Nephron progenitor cell (in vitro differentiated cells): ENCODE results near the gene GPC5.

Experiments used
- DNase-seq: peaks from one replicate; pipeline ENCODE4 v3.0.0; 2021
- H3K27ac Mint-ChIP-seq: 2 replicates; pipeline ENCODE4 v1.8.0; 2021; ENCODE audit warnings: mild to moderate bottlenecking, moderate library complexity, mixed read lengths
- H3K27me3 Mint-ChIP-seq: 2 replicates; pipeline ENCODE4 v1.8.0; 2021; ENCODE audit warnings: mild to moderate bottlenecking, low read depth, mixed read lengths; ENCODE audit not compliant: poor library complexity
- H3K36me3 Mint-ChIP-seq: 2 replicates; pipeline ENCODE4 v1.8.0; 2021; ENCODE audit warnings: low read depth, mixed read lengths
- H3K4me1 Mint-ChIP-seq: 2 replicates; pipeline ENCODE4 v1.8.0; 2021; ENCODE audit warnings: mixed read lengths
- H3K4me3 Mint-ChIP-seq: 2 replicates; pipeline ENCODE4 v1.8.0; 2021; ENCODE audit warnings: mild to moderate bottlenecking, moderate library complexity, mixed read lengths
- H3K9me3 Mint-ChIP-seq: 2 replicates; pipeline ENCODE4 v1.8.0; 2021; ENCODE audit warnings: mild to moderate bottlenecking, moderate library complexity, mixed read lengths
- TF ChIP-seq, protein P1 (sequence below): fragments of 200-600 bp; sonication (generic); IDR thresholded peaks from 2 replicates; pipeline ENCODE4 v1.5.0; 2021; ENCODE audit warnings: antibody characterized with exemption

The GPC5 gene

DNA sequence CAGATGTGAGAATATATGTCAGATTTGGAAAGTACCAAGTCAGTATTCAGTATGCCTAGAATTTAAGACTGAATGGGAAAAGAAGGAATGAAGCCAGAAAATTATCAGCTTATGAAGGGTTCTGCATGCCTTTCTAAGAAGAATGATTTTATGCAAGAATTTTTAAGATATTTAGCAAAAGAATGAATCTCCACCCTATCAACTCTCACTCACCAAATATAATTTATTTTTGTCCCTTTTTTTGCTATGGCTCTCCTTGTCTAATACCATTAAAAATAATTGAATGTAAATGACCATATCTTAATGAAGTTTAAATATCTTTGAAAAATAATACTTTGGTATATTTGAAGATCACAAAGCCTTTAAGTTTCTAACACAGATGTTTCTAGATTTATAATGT, 1215.5 kb downstream of the GPC5 start:
- Mint-ChIP-seq H3K4me3 (no peak overlapping the region), H3K9me3 (no peaks in the 10 kb centered on the region), H3K36me3 (no peaks in the 10 kb centered on the region), H3K4me1 (no peaks in the 10 kb centered on the region), H3K27me3 (no peaks in the 10 kb centered on the region), H3K27ac (no peak overlapping the region)
- DNase-seq, result no peak
- TF ChIP-seq, protein P1, sequence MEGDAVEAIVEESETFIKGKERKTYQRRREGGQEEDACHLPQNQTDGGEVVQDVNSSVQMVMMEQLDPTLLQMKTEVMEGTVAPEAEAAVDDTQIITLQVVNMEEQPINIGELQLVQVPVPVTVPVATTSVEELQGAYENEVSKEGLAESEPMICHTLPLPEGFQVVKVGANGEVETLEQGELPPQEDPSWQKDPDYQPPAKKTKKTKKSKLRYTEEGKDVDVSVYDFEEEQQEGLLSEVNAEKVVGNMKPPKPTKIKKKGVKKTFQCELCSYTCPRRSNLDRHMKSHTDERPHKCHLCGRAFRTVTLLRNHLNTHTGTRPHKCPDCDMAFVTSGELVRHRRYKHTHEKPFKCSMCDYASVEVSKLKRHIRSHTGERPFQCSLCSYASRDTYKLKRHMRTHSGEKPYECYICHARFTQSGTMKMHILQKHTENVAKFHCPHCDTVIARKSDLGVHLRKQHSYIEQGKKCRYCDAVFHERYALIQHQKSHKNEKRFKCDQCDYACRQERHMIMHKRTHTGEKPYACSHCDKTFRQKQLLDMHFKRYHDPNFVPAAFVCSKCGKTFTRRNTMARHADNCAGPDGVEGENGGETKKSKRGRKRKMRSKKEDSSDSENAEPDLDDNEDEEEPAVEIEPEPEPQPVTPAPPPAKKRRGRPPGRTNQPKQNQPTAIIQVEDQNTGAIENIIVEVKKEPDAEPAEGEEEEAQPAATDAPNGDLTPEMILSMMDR, result no peak

DNA sequence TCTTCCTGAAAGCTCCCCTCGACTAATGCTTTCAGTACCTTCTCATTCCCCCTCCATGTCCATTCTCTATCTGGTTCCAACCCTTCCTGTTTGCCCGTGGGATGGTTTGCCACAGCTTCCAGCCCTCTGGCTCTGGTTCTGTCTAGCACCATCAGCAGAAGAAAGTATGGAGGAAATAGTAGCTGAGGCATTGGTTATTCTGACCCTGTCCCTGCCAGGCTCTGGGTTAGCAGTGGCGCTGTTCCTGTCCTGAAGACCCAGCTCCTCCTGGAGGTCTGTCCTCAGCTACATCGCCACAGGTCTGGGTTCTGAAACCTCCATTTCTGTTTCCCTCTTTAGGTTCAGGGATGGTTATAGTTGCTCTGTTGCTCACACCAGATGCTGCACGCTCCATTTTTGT, 1223.6 kb downstream of the GPC5 start:
- Mint-ChIP-seq H3K9me3 (no peaks in the 10 kb centered on the region), H3K4me3 (no peak overlapping the region), H3K27me3 (peaks cover 4% of the 10 kb centered on the region), H3K4me1 (no peaks in the 10 kb centered on the region), H3K36me3 (no peaks in the 10 kb centered on the region), H3K27ac (no peak overlapping the region)
- no peak for DNase-seq
- TF ChIP-seq, protein P1, result no peak

DNA sequence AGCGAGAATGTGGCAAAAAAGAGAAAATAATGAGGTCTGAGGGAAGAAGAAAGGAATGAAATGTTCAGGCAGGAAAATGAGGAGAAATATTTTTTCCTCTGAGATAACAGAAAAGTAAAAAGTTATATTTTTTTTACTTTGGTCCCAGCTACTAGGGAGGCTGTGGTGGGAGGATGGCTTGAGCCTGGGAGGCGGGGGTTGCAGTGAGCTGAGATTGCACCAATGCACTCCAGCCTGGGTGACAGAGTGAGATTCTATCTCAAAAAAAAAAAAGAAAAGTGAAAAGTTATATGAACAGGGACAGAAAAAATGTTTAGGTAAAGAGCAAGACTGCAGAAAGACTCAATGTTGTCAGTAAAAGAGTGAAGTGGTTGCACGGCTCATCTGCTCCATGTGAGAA, 1224.5 kb downstream of the GPC5 start:
- Mint-ChIP-seq H3K4me3 (no peak overlapping the region), H3K36me3 (no peaks in the 10 kb centered on the region), H3K9me3 (no peaks in the 10 kb centered on the region), H3K4me1 (no peaks in the 10 kb centered on the region), H3K27ac (no peak overlapping the region), H3K27me3 (peaks cover 4% of the 10 kb centered on the region)
- TF ChIP-seq, protein P1, result no peak
- DNase-seq, result no peak

DNA sequence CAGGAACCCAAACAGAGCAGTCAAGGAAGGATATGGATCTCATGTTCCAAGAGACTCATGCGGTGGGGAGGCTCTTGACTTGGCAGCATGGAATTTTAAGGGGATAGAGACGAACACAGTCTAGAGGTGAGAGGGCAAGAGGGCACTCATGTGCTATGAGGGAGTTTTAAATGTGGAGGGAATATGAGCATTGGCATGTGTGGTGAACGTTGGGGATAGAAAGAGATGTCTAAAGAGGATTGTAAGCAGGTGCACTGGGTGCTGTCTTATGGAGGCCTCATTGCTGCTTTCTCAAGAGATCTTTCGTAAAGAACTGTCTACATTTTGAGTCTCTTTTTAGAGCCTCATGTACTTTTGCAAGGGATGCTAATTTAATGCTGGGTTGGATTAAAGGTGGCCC, 1227.9 kb downstream of the GPC5 start:
- Mint-ChIP-seq H3K36me3 (no peaks in the 10 kb centered on the region), H3K27me3 (peaks cover 4% of the 10 kb centered on the region), H3K4me3 (no peak overlapping the region), H3K27ac (no peak overlapping the region), H3K9me3 (no peaks in the 10 kb centered on the region), H3K4me1 (no peaks in the 10 kb centered on the region)
- TF ChIP-seq, protein P1, result no peak
- no peak for DNase-seq

DNA sequence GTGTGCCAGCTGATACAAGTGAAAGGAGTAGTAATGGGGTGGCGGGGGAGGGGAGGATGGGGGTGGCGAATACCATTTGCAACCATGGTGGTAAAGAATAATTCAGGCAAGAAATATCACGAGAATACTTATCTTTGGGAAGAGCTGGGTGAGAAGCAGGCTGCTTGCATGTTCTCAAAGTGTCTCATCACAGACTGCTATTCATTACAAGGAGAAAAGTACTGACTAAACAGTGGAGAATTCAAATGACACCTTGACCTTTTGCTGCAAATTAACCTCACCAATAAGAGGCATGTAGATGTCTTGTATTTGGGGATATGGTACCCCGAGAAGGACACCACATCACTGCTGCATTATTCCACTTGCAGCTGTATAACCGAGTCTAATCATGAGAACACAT, 1242.5 kb downstream of the GPC5 start:
- Mint-ChIP-seq H3K9me3 (peaks cover 4% of the 10 kb centered on the region), H3K27me3 (no peaks in the 10 kb centered on the region), H3K36me3 (no peaks in the 10 kb centered on the region), H3K27ac (no peak overlapping the region), H3K4me3 (no peak overlapping the region), H3K4me1 (no peaks in the 10 kb centered on the region)
- DNase-seq, result no peak
- TF ChIP-seq, protein P1, result no peak

DNA sequence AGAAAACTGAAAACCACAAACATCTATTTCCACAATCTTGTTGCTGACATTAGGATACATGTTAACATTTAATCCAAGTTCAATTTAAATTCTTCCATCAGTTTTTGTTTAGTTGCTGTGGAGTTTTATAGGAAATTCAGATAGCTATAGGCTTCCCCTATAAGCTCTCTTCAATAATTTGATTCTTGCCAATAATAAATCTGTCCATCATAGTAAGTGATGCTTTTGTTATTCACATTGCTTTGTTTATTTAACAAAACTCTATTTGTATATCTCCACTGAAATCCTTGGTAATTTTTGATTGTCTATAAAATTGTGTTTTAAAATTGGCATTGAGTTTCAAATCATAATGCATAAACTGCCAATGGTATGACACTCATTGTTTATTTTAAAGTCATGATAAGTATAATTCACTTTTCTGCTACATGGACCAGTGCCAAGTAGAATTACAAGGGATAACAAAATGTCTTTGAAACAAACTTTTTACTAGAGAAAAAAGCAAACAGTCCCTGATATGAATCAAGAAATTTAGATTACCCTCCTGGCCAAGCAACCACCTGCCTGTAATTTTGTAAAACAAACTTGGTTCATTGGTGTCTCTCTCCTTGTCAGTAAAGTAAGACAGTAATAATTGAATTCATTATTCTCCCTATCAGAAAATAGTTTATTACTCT, 1250.9 kb downstream of the GPC5 start:
- Mint-ChIP-seq H3K36me3 (no peaks in the 10 kb centered on the region), H3K4me3 (no peak overlapping the region), H3K27me3 (no peaks in the 10 kb centered on the region), H3K9me3 (no peaks in the 10 kb centered on the region), H3K4me1 (no peaks in the 10 kb centered on the region), H3K27ac (no peak overlapping the region)
- no peak for DNase-seq
- TF ChIP-seq, protein P1, result no peak
